ENCODE data around the gene PTPRT. TPM values are rescaled to one million over a fixed set of nuclear protein-coding genes. Genes with fewer than 3 reads are reported as not detected.

The PTPRT gene
- total RNA-seq, 1 experiment from 2014 or later: 44.5 TPM

- Histone ChIP-seq H3K27ac (ENCODE audit: low read length) (no peak overlapping the region), H3K9ac (ENCODE audit: low read length) (no peak overlapping the region), H4K20me1 (ENCODE audit: insufficient read depth, low read depth, low read length) (no peaks in the 10 kb centered on the region), H3K79me2 (ENCODE audit: low read length) (no peaks in the 10 kb centered on the region), H3K36me3 (ENCODE audit: insufficient read depth, low read length) (no peaks in the 10 kb centered on the region), H3K9me2 (replicated peaks; ENCODE audit: insufficient read depth, low read length) (no peaks in the 10 kb centered on the region), H3K4me1 (ENCODE audit: low read length) (no peaks in the 10 kb centered on the region), H3K4me2 (ENCODE audit: low read depth, low read length, poor library complexity, severe bottlenecking) (no peak overlapping the region), H3K9me3 (ENCODE audit: low read length) (no peaks in the 10 kb centered on the region), H3K27me3 (ENCODE audit: low read length) (no peaks in the 10 kb centered on the region), H2AFZ (ENCODE audit: low read length) (no peak overlapping the region), H3K4me3 (ENCODE audit: low read length) (no peak overlapping the region)
- no peak for DNase-seq
These were observed 1025.4 kb downstream of the PTPRT start for GRCh38 chr20:42164121-42164890.

GRCh38 chr20:42161228-42161829 is 1028.4 kb downstream of the PTPRT start:
- Histone ChIP-seq H3K9ac (ENCODE audit: low read length) (no peak overlapping the region), H3K27ac (ENCODE audit: low read length) (no peak overlapping the region), H3K4me2 (ENCODE audit: low read depth, low read length, poor library complexity, severe bottlenecking) (no peak overlapping the region), H3K79me2 (ENCODE audit: low read length) (no peaks in the 10 kb centered on the region), H2AFZ (ENCODE audit: low read length) (no peak overlapping the region), H3K9me3 (ENCODE audit: low read length) (no peaks in the 10 kb centered on the region), H3K4me3 (ENCODE audit: low read length) (no peak overlapping the region), H4K20me1 (ENCODE audit: insufficient read depth, low read depth, low read length) (no peaks in the 10 kb centered on the region), H3K27me3 (ENCODE audit: low read length) (no peaks in the 10 kb centered on the region), H3K36me3 (ENCODE audit: insufficient read depth, low read length) (no peaks in the 10 kb centered on the region), H3K4me1 (ENCODE audit: low read length) (no peaks in the 10 kb centered on the region), H3K9me2 (replicated peaks; ENCODE audit: insufficient read depth, low read length) (no peaks in the 10 kb centered on the region)
- no peak for DNase-seq

GRCh38 chr20:42159808-42160207 is 1029.9 kb downstream of the PTPRT start:
- DNase-seq: no peak

GRCh38 chr20:42158272-42158671 is 1031.4 kb downstream of the PTPRT start:
- H2AFZ ChIP-seq (ENCODE audit: low read length): no peak overlapping the region
- no peak for DNase-seq
- no peaks in the 10 kb centered on the region for H3K9me2 ChIP-seq (replicated peaks; ENCODE audit: insufficient read depth, low read length)

More at GRCh38 chr20:42159808-42160207, 1029.9 kb downstream of the PTPRT start:
- H3K4me2 ChIP-seq (ENCODE audit: low read depth, low read length, poor library complexity, severe bottlenecking): no peak overlapping the region
- H3K79me2 ChIP-seq (ENCODE audit: low read length): no peaks in the 10 kb centered on the region
- H3K9ac ChIP-seq (ENCODE audit: low read length): no peak overlapping the region
- no peaks in the 10 kb centered on the region for H3K27me3 ChIP-seq (ENCODE audit: low read length)
- no peaks in the 10 kb centered on the region for H3K9me3 ChIP-seq (ENCODE audit: low read length)
- no peaks in the 10 kb centered on the region for H4K20me1 ChIP-seq (ENCODE audit: insufficient read depth, low read depth, low read length)
- no peak overlapping the region for H3K27ac ChIP-seq (ENCODE audit: low read length)
- no peak overlapping the region for H3K4me3 ChIP-seq (ENCODE audit: low read length)
- H2AFZ ChIP-seq (ENCODE audit: low read length): no peak overlapping the region
- H3K9me2 ChIP-seq (replicated peaks; ENCODE audit: insufficient read depth, low read length): no peaks in the 10 kb centered on the region
- H3K36me3 ChIP-seq (ENCODE audit: insufficient read depth, low read length): no peaks in the 10 kb centered on the region
- H3K4me1 ChIP-seq (ENCODE audit: low read length): no peaks in the 10 kb centered on the region

GRCh38 chr20:42155586-42155985 is 1034.1 kb downstream of the PTPRT start:
- DNase-seq: no peak
- no peaks in the 10 kb centered on the region for H3K27me3 ChIP-seq (ENCODE audit: low read length)
- no peaks in the 10 kb centered on the region for H4K20me1 ChIP-seq (ENCODE audit: insufficient read depth, low read depth, low read length)
- no peak overlapping the region for H2AFZ ChIP-seq (ENCODE audit: low read length)
- no peak overlapping the region for H3K9ac ChIP-seq (ENCODE audit: low read length)
- H3K27ac ChIP-seq (ENCODE audit: low read length): no peak overlapping the region
- no peak overlapping the region for H3K4me3 ChIP-seq (ENCODE audit: low read length)
- no peaks in the 10 kb centered on the region for H3K9me3 ChIP-seq (ENCODE audit: low read length)
- H3K4me1 ChIP-seq (ENCODE audit: low read length): no peaks in the 10 kb centered on the region
- H3K36me3 ChIP-seq (ENCODE audit: insufficient read depth, low read length): no peaks in the 10 kb centered on the region
- H3K4me2 ChIP-seq (ENCODE audit: low read depth, low read length, poor library complexity, severe bottlenecking): no peak overlapping the region
- H3K79me2 ChIP-seq (ENCODE audit: low read length): no peaks in the 10 kb centered on the region
- no peaks in the 10 kb centered on the region for H3K9me2 ChIP-seq (replicated peaks; ENCODE audit: insufficient read depth, low read length)

More at GRCh38 chr20:42158272-42158671, 1031.4 kb downstream of the PTPRT start:
- Histone ChIP-seq H3K9ac (ENCODE audit: low read length) (no peak overlapping the region), H3K27me3 (ENCODE audit: low read length) (no peaks in the 10 kb centered on the region), H3K27ac (ENCODE audit: low read length) (no peak overlapping the region), H3K4me2 (ENCODE audit: low read depth, low read length, poor library complexity, severe bottlenecking) (no peak overlapping the region), H3K4me1 (ENCODE audit: low read length) (no peaks in the 10 kb centered on the region), H3K4me3 (ENCODE audit: low read length) (no peak overlapping the region), H3K9me3 (ENCODE audit: low read length) (no peaks in the 10 kb centered on the region), H4K20me1 (ENCODE audit: insufficient read depth, low read depth, low read length) (no peaks in the 10 kb centered on the region), H3K79me2 (ENCODE audit: low read length) (no peaks in the 10 kb centered on the region), H3K36me3 (ENCODE audit: insufficient read depth, low read length) (no peaks in the 10 kb centered on the region)

GRCh38 chr20:42152575-42152974 is 1037.1 kb downstream of the PTPRT start:
- no peaks in the 10 kb centered on the region for H3K79me2 ChIP-seq (ENCODE audit: low read length)
- H2AFZ ChIP-seq (ENCODE audit: low read length): no peak overlapping the region
- no peak overlapping the region for H3K4me2 ChIP-seq (ENCODE audit: low read depth, low read length, poor library complexity, severe bottlenecking)
- H3K27ac ChIP-seq (ENCODE audit: low read length): no peak overlapping the region
- no peak overlapping the region for H3K9ac ChIP-seq (ENCODE audit: low read length)
- no peaks in the 10 kb centered on the region for H3K4me1 ChIP-seq (ENCODE audit: low read length)
- H3K36me3 ChIP-seq (ENCODE audit: insufficient read depth, low read length): no peaks in the 10 kb centered on the region
- H4K20me1 ChIP-seq (ENCODE audit: insufficient read depth, low read depth, low read length): no peaks in the 10 kb centered on the region
- no peaks in the 10 kb centered on the region for H3K9me3 ChIP-seq (ENCODE audit: low read length)
- H3K9me2 ChIP-seq (replicated peaks; ENCODE audit: insufficient read depth, low read length): no peaks in the 10 kb centered on the region
- no peaks in the 10 kb centered on the region for H3K27me3 ChIP-seq (ENCODE audit: low read length)
- no peak overlapping the region for H3K4me3 ChIP-seq (ENCODE audit: low read length)
- no peak for DNase-seq

GRCh38 chr20:42150230-42150629 is 1039.5 kb downstream of the PTPRT start:
- no peak overlapping the region for H3K9ac ChIP-seq (ENCODE audit: low read length)
- H2AFZ ChIP-seq (ENCODE audit: low read length): no peak overlapping the region
- H3K36me3 ChIP-seq (ENCODE audit: insufficient read depth, low read length): no peaks in the 10 kb centered on the region
- H4K20me1 ChIP-seq (ENCODE audit: insufficient read depth, low read depth, low read length): no peaks in the 10 kb centered on the region
- H3K79me2 ChIP-seq (ENCODE audit: low read length): no peaks in the 10 kb centered on the region
- no peak overlapping the region for H3K27ac ChIP-seq (ENCODE audit: low read length)
- H3K9me2 ChIP-seq (replicated peaks; ENCODE audit: insufficient read depth, low read length): no peaks in the 10 kb centered on the region; the same call in 1 of the 2 replicates
- H3K27me3 ChIP-seq (ENCODE audit: low read length): no peaks in the 10 kb centered on the region
- no peak for DNase-seq
- H3K4me2 ChIP-seq (ENCODE audit: low read depth, low read length, poor library complexity, severe bottlenecking): no peak overlapping the region
- H3K9me3 ChIP-seq (ENCODE audit: low read length): no peaks in the 10 kb centered on the region
- no peaks in the 10 kb centered on the region for H3K4me1 ChIP-seq (ENCODE audit: low read length)
- H3K4me3 ChIP-seq (ENCODE audit: low read length): no peak overlapping the region

- Histone ChIP-seq H3K36me3 (ENCODE audit: insufficient read depth, low read length) (no peaks in the 10 kb centered on the region), H3K9me2 (replicated peaks; ENCODE audit: insufficient read depth, low read length) (no peaks in the 10 kb centered on the region), H3K9ac (ENCODE audit: low read length) (no peak overlapping the region), H3K4me1 (ENCODE audit: low read length) (no peaks in the 10 kb centered on the region), H3K79me2 (ENCODE audit: low read length) (no peaks in the 10 kb centered on the region), H3K4me3 (ENCODE audit: low read length) (no peak overlapping the region), H2AFZ (ENCODE audit: low read length) (no peak overlapping the region), H3K27ac (ENCODE audit: low read length) (no peak overlapping the region), H3K9me3 (ENCODE audit: low read length) (no peaks in the 10 kb centered on the region), H4K20me1 (ENCODE audit: insufficient read depth, low read depth, low read length) (no peaks in the 10 kb centered on the region), H3K4me2 (ENCODE audit: low read depth, low read length, poor library complexity, severe bottlenecking) (no peak overlapping the region), H3K27me3 (ENCODE audit: low read length) (no peaks in the 10 kb centered on the region)
- DNase-seq: no peak
These were observed 1051.0 kb downstream of the PTPRT start for GRCh38 chr20:42138729-42139128.
